Esophagus muscularis mucosa (tissue), 4 donors: ENCODE results near the gene KDM6A. TPM values are rescaled to one million over a fixed set of nuclear protein-coding genes. Genes with fewer than 3 reads are reported as not detected.
"Not testable (repeated sequence)": the region's sequence is repeated elsewhere in the genome, so short reads cannot be mapped to it uniquely, and the experiment has no call there.

Source experiments
- DNase-seq: peaks from one replicate; pipeline ENCODE4 v3.0.0-alpha.2; 2017; ENCODE audit errors: extremely low spot score
- H3K27ac ChIP-seq, 4 donors: fragments of 200-600 bp; sonication (generic); replicated peaks in 1 of 4; 1 replicate in 3 of 4; 2 replicates in 1 of 4; pipeline ENCODE4 v1.5.1; 2016 to 2019; ENCODE audit warnings: mild to moderate bottlenecking in 1 of 4
- H3K27me3 ChIP-seq, 4 donors: fragments of 200-600 bp; sonication (generic); one replicate each; pipeline versions ENCODE4 v1.5.1 to v1.6.0; 2016 to 2019
- H3K36me3 ChIP-seq, 4 donors: fragments of 200-600 bp; sonication (generic); one replicate each; pipeline ENCODE4 v1.5.1; 2016 to 2019
- H3K4me1 ChIP-seq, 4 donors: fragments of 200-600 bp; sonication (generic); one replicate each; pipeline ENCODE4 v1.5.1; 2016 to 2019
- H3K4me3 ChIP-seq, 4 donors: fragments of 200-600 bp; sonication (generic); 1 replicate in 2 of 4; 2 replicates in 2 of 4; pipeline ENCODE4 v1.5.1; 2016 to 2019; ENCODE audit warnings: mild to moderate bottlenecking in 4 of 4, moderate library complexity in 1 of 4
- H3K9me3 ChIP-seq, 4 donors: fragments of 200-600 bp; sonication (generic); 1 replicate in 3 of 4; 2 replicates in 1 of 4; pipeline ENCODE4 v1.5.1; 2016 to 2019
- CTCF ChIP-seq, 3 experiments: fragments of 200-600 bp in 2 of 3; fragments of 450-650 bp in 1 of 3; sonication (generic) in 2 of 3; IDR thresholded peaks; one replicate each; pipeline ENCODE4 v1.5.1; 2017 to 2019; ENCODE audit warnings: antibody characterized with exemption in 3 of 3, mild to moderate bottlenecking in 2 of 3, moderate library complexity in 1 of 3
- EP300 ChIP-seq: sonication (generic); formaldehyde crosslinking; IDR thresholded peaks from one replicate; pipeline ENCODE4 v1.6.1; 2017; ENCODE audit warnings: antibody characterized with exemption
- POLR2A ChIP-seq: fragments of 450-650 bp; IDR thresholded peaks from one replicate; pipeline ENCODE4 v1.6.1; 2017; ENCODE audit warnings: antibody characterized with exemption, moderate library complexity, mild to moderate bottlenecking, low read depth
- POLR2AphosphoS5 ChIP-seq, 2 donors: sonication (generic); formaldehyde crosslinking; IDR thresholded peaks; one replicate each; pipeline ENCODE4 v1.6.1; 2017; ENCODE audit warnings: antibody characterized with exemption in 2 of 2
- WGBS: methylation state at CpG from one replicate; pipeline ENCODE4 v1.1.5; 2018; 5-methylcytosine and 5-hydroxymethylcytosine counted together
- intact Hi-C: fragments of 100-400 bp; cut with DNase I; formaldehyde crosslinking; loops from one replicate; pipeline ENCODE4 v1.15.1; 2023
- total RNA-seq, 4 donors: library from RNA; depleted of rRNA; stranded (reverse); fragments of >200 nt; gene quantifications; one replicate each; pipeline versions ENCODE4 v1.1.0 to v1.2.1, GENCODE V29; 2016

The KDM6A gene
- total RNA-seq, 4 donors from 2014 or later: 14.4 to 24.1 (median 23.2) TPM

DNA sequence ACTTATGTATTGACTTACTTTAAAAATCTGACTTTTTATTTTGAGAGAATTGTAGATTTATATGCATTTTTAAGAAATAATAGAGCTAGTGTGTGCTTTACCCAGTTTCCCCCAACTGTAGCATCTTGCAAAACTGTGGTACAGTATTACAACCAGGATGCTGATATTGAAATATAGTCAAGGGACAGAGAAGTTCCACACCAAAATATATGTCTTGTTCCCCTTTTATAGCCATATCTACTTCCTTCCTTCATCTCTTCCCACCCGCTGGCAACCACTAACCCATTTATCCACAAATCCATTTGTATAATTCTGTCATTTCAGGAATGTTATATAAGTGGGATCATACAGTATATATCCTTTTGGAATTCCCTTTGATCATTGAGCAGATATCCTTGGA lies 16.8 kb downstream of the KDM6A start:
- Histone ChIP-seq H3K27me3 (no peaks in the 10 kb centered on the region), H3K4me1 (peaks cover 0 to 48% (median 2%) of the 10 kb centered on the region in 4 donors), H3K4me3 (no peak overlapping the region), H3K36me3 (no peaks in the 10 kb centered on the region), H3K9me3 (no peaks in the 10 kb centered on the region), H3K27ac (no peak overlapping the region)
- WGBS: 84% methylated on average over 1 of the region's 1 CpG
- intact Hi-C loops: no loop called here
- TF ChIP-seq POLR2AphosphoS5 (IDR thresholded peaks at IDR 0.05) (no peak), EP300 (no peak), CTCF (IDR thresholded peaks at IDR 0.05) (no peak)
- DNase-seq: no peak

- 64% methylated on average over 3 of the region's 3 CpGs for WGBS
- Histone ChIP-seq H3K27me3 (no peaks in the 10 kb centered on the region), H3K36me3 (no peaks in the 10 kb centered on the region), H3K4me1 (peaks cover 0 to 44% (median 2%) of the 10 kb centered on the region in 4 donors), H3K4me3 (no peak overlapping the region), H3K9me3 (no peaks in the 10 kb centered on the region), H3K27ac (no peak overlapping the region)
- no peak for DNase-seq
- intact Hi-C loops: no loop called here
- TF ChIP-seq POLR2AphosphoS5 (IDR thresholded peaks at IDR 0.05) (no peak), EP300 (no peak), POLR2A (no peak), CTCF (IDR thresholded peaks at IDR 0.05) (no peak)
Observed at GRCh38 chrX:44890247-44890646, 17.3 kb downstream of the KDM6A start.

- H3K9me3 ChIP-seq, H3K36me3 ChIP-seq, H3K27me3 ChIP-seq, DNase-seq, H3K27ac ChIP-seq, intact Hi-C loops, H3K4me3 ChIP-seq: not testable (repeated sequence)
- 93% methylated on average over 6 of the region's 10 CpGs for WGBS
- peaks cover 0 to 39% (median 2%) of the 10 kb centered on the region in 4 donors for H3K4me1 ChIP-seq
Observed at GRCh38 chrX:44890687-44891086, 17.7 kb downstream of the KDM6A start.

GRCh38 chrX:44891642-44892041 lies 18.7 kb downstream of the KDM6A start:
- H3K27ac ChIP-seq: no peak overlapping the region
- WGBS: 94% methylated on average over 6 of the region's 6 CpGs
- H3K4me1 ChIP-seq: peaks cover 0 to 32% (median 0%) of the 10 kb centered on the region in 4 donors
- DNase-seq: no peak
- no peaks in the 10 kb centered on the region for H3K9me3 ChIP-seq
- H3K36me3 ChIP-seq: no peaks in the 10 kb centered on the region
- intact Hi-C loops: no loop called here
- no peak overlapping the region for H3K4me3 ChIP-seq
- TF ChIP-seq POLR2AphosphoS5 (IDR thresholded peaks at IDR 0.05) (no peak), CTCF (IDR thresholded peaks at IDR 0.05) (no peak), EP300 (no peak), POLR2A (no peak)
- no peaks in the 10 kb centered on the region for H3K27me3 ChIP-seq

DNA sequence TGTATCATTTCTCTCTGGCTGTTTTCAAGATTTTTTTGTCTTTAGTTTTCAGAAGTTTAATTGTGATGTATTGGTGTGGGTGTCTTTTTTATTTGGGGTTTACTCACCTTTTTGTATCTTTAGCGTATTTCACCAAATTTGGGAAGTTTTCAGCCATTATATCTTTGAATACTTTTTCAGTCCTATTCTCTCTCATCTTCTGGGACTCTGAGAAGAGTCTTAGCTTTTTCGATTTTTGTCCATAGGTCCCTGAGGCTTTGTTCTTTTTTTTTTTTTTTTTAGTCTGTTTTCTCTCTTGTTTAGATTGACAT lies 23.8 kb downstream of the KDM6A start:
- WGBS: 92% methylated on average over 2 of the region's 2 CpGs
- H3K4me3 ChIP-seq: no peak overlapping the region
- DNase-seq: no peak
- no peak overlapping the region for H3K27ac ChIP-seq
- H3K9me3 ChIP-seq: no peaks in the 10 kb centered on the region
- intact Hi-C loops: no loop called here
- no peaks in the 10 kb centered on the region for H3K36me3 ChIP-seq
- TF ChIP-seq CTCF (IDR thresholded peaks at IDR 0.05) (no peak), POLR2AphosphoS5 (IDR thresholded peaks at IDR 0.05) (no peak), POLR2A (no peak), EP300 (no peak)
- peaks cover 13 to 37% (median 21%) of the 10 kb centered on the region in 4 donors for H3K4me1 ChIP-seq
- no peaks in the 10 kb centered on the region for H3K27me3 ChIP-seq
